SK-N-SH (cell line): Measurements from ENCODE around the gene BAZ1B. TPM values are rescaled to one million over a fixed set of nuclear protein-coding genes. Genes with fewer than 3 reads are reported as not detected.

Experiments
- CTCF ChIA-PET: fragments of 300-600, 350-600 bp; formaldehyde crosslinking; extraction: SDS; loops from one replicate; lab custom pipeline; 2021; lab: Yijun Ruan, JAX
- POLR2A ChIA-PET: fragments of 350-600 bp; sonication (Branson Sonifier 250); formaldehyde crosslinking; extraction: SDS; loops from one replicate; lab custom pipeline; 2020; ENCODE audit warnings: antibody characterized with exemption, inconsistent platforms; lab: Yijun Ruan, JAX
- DNase-seq: peaks from one replicate; pipeline ENCODE4 v3.0.0; 2012
- H2AFZ ChIP-seq: fragments of 200-600 bp; sonication (generic); 2 replicates; pipeline ENCODE4 v1.8.1; 2016; ENCODE audit warnings: antibody characterized with exemption, mild to moderate bottlenecking, low read depth
- H3F3A ChIP-seq: fragments of 200-600 bp; sonication (generic); replicated peaks from 2 replicates; pipeline ENCODE3; 2016; ENCODE audit warnings: antibody characterized with exemption, mild to moderate bottlenecking; ENCODE audit not compliant: insufficient read depth
- H3K27ac ChIP-seq, 2 experiments: fragments of 200-500 bp in 1 of 2; fragments of 200-600 bp in 1 of 2; sonication (Bioruptor generic) in 1 of 2; sonication (generic), shearing (Covaris generic) in 1 of 2; 2 replicates each; pipeline versions ENCODE4 v1.5.1 to v1.6.1; 2014 to 2016; ENCODE audit warnings: low read depth in 2 of 2, inconsistent platforms in 1 of 2, low read length in 1 of 2, mild to moderate bottlenecking in 1 of 2, mixed read lengths in 1 of 2
- H3K27me3 ChIP-seq: fragments of 200-600 bp; sonication (generic), shearing (Covaris generic); 2 replicates; pipeline ENCODE4 v1.6.1; 2016; ENCODE audit warnings: mixed run types; ENCODE audit not compliant: insufficient read depth
- H3K36me3 ChIP-seq, 2 experiments: fragments of 200-500 bp in 1 of 2; fragments of 200-600 bp in 1 of 2; sonication (Bioruptor generic) in 1 of 2; sonication (generic) in 1 of 2; replicated peaks in 1 of 2; 2 replicates each; pipeline versions ENCODE3 to v1.5.1; 2014 to 2016; ENCODE audit warnings: low read length in 1 of 2, mild to moderate bottlenecking in 1 of 2; ENCODE audit not compliant: insufficient read depth in 2 of 2, control insufficient read depth in 1 of 2
- H3K4me1 ChIP-seq, 2 experiments: fragments of 200-500 bp in 1 of 2; fragments of 200-600 bp in 1 of 2; sonication (Bioruptor generic) in 1 of 2; sonication (generic), shearing (Covaris generic) in 1 of 2; 2 replicates each; pipeline versions ENCODE4 v1.5.1 to v1.6.1; 2014 to 2016; ENCODE audit warnings: low read depth in 1 of 2, low read length in 1 of 2, mixed run types in 1 of 2; ENCODE audit not compliant: insufficient read depth in 2 of 2, control insufficient read depth in 1 of 2
- H3K4me2 ChIP-seq: fragments of 200-600 bp; sonication (generic), shearing (Covaris generic); 2 replicates; pipeline ENCODE4 v1.6.1; 2017; ENCODE audit warnings: mixed run types
- H3K4me3 ChIP-seq, 2 experiments: fragments of 200-500 bp in 1 of 2; fragments of 200-600 bp in 1 of 2; sonication (Bioruptor generic) in 1 of 2; sonication (generic), shearing (Covaris generic) in 1 of 2; 2 replicates each; pipeline versions ENCODE4 v1.5.1 to v1.8.1; 2014 to 2016; ENCODE audit warnings: low read depth in 2 of 2, inconsistent platforms in 1 of 2, low read length in 1 of 2, mild to moderate bottlenecking in 1 of 2, mixed read lengths in 1 of 2, moderate library complexity in 1 of 2
- H3K79me2 ChIP-seq: fragments of 200-600 bp; sonication (generic); 2 replicates; pipeline ENCODE4 v1.8.1; 2017; ENCODE audit warnings: mild to moderate bottlenecking; ENCODE audit not compliant: insufficient read depth
- H3K9ac ChIP-seq: fragments of 200-600 bp; sonication (generic); 2 replicates; pipeline ENCODE4 v1.6.1; 2017; ENCODE audit warnings: mixed run types
- H3K9me2 ChIP-seq: fragments of 200-600 bp; sonication (generic); 2 replicates; pipeline ENCODE4 v1.6.1; 2017; ENCODE audit warnings: mixed run types
- H3K9me3 ChIP-seq: fragments of 200-600 bp; sonication (generic); 2 replicates; pipeline ENCODE4 v1.6.1; 2017; ENCODE audit warnings: mixed run types, mild to moderate bottlenecking, moderate library complexity
- H4K20me1 ChIP-seq: fragments of 200-600 bp; sonication (generic); 2 replicates; pipeline ENCODE4 v1.6.1; 2017; ENCODE audit warnings: mild to moderate bottlenecking, mixed run types; ENCODE audit not compliant: insufficient read depth
- CHD2 ChIP-seq: fragments of 150-350 bp; IDR thresholded peaks from 2 replicates; pipeline ENCODE4 v1.6.1; 2018; ENCODE audit warnings: low read length; ENCODE audit not compliant: partially characterized antibody
- MAX ChIP-seq: IDR thresholded peaks from 2 replicates; pipeline ENCODE4 v1.4.0; 2012; ENCODE audit warnings: low read depth
- USF2 ChIP-seq: fragments of 150-350 bp; IDR thresholded peaks from 2 replicates; pipeline ENCODE4 v1.6.1; 2017; ENCODE audit warnings: antibody characterized with exemption, low read length, low read depth, borderline replicate concordance
- WGBS: methylation state at CpG from one replicate; pipeline ENCODE4 v1.1.6; 2017; ENCODE audit warnings: low lambda C conversion rate; 5-methylcytosine and 5-hydroxymethylcytosine counted together
- polyA plus RNA-seq, 3 experiments: library from polyadenylated mRNA; depleted of rRNA; stranded (reverse); fragments of >200 nt; gene quantifications; 2 replicates each; pipeline ENCODE4 v1.2.3, GENCODE V29; 2012

BAZ1B gene
- polyA plus RNA-seq, 1 of the 3 experiments (the other 2 are of a cell fraction) = 20.9 TPM

GRCh38 chr7:73520673-73521635 lies 1.1 kb downstream of the BAZ1B start:
- H2AFZ ChIP-seq = no peak overlapping the region
- peak overlapping the region; percentile 77 to 92 for H3K27ac ChIP-seq
- TF ChIP-seq USF2 = no peak
- 0 out of 2 replicates have a peak, but pooled peaks have one; percentile 24 for TF ChIP-seq MAX
- H3K9me2 ChIP-seq = no peaks in the 10 kb centered on the region
- no peaks in the 10 kb centered on the region for H3K9me3 ChIP-seq
- H3K36me3 ChIP-seq = peaks cover 9 to 38% of the 10 kb centered on the region in 2 experiments
- ChIA-PET POLR2A (interaction anchor here (0.6 to 1.7 kb wide), 4 partner anchors 11 to 63 kb away, joined by 3 to 7 read pairs (median 4); no protein-coding TSS in a partner anchor), CTCF (interaction anchor here (1.0 to 2.1 kb wide), 9 partner anchors 11 to 214 kb away, joined by 3 to 11 read pairs (median 3); no protein-coding TSS in a partner anchor)
- H3F3A ChIP-seq = peaks cover 25% of the 10 kb centered on the region
- peak overlapping the region; percentile 85 for H3K9ac ChIP-seq
- peaks cover 14 to 23% of the 10 kb centered on the region in 2 experiments for H3K4me1 ChIP-seq
- H4K20me1 ChIP-seq = peaks cover 50% of the 10 kb centered on the region
- peaks cover 64% of the 10 kb centered on the region for H3K79me2 ChIP-seq
- peak overlapping the region; percentile 69 to 83 for H3K4me3 ChIP-seq
- under 1% methylated on average over 36 of the region's 36 CpGs for WGBS
- peak; percentile 60 for DNase-seq
- H3K27me3 ChIP-seq = no peaks in the 10 kb centered on the region
- H3K4me2 ChIP-seq = peak overlapping the region; percentile 94

GRCh38 chr7:73519867-73520672 lies 2.0 kb downstream of the BAZ1B start:
- 68% methylated on average over 18 of the region's 18 CpGs for WGBS
- peak overlapping the region; percentile 85 for H3K9ac ChIP-seq
- DNase-seq = no peak
- H3K4me1 ChIP-seq = peaks cover 14 to 23% of the 10 kb centered on the region in 2 experiments
- no peak for TF ChIP-seq CHD2
- H3K27ac ChIP-seq = peak overlapping the region; percentile 25 to 77; a peak in 3 of 4 replicates
- peak overlapping the region; percentile 69 to 83 for H3K4me3 ChIP-seq
- H3K4me2 ChIP-seq = peak overlapping the region; percentile 94
- H3K79me2 ChIP-seq = peaks cover 72% of the 10 kb centered on the region
- H3K9me3 ChIP-seq = no peaks in the 10 kb centered on the region
- ChIA-PET CTCF (interaction anchor here (1.0 to 2.1 kb wide), 9 partner anchors 10 to 215 kb away, joined by 3 to 11 read pairs (median 3); no protein-coding TSS in a partner anchor), POLR2A (interaction anchor here (0.6 kb wide), 1 partner anchor 63 kb away, joined by 3 read pairs; no protein-coding TSS in a partner anchor)
- H2AFZ ChIP-seq = no peak overlapping the region
- H3F3A ChIP-seq = peaks cover 25% of the 10 kb centered on the region
- H4K20me1 ChIP-seq = peaks cover 59% of the 10 kb centered on the region
- H3K9me2 ChIP-seq = no peaks in the 10 kb centered on the region
- peaks cover 11 to 47% of the 10 kb centered on the region in 2 experiments for H3K36me3 ChIP-seq
- no peaks in the 10 kb centered on the region for H3K27me3 ChIP-seq
